Measurements from ENCODE around the gene MTERF4.
A peak's percentile ranks its signal among the peaks of the same experiment; 100 is the strongest.

Gene MTERF4

DNA sequence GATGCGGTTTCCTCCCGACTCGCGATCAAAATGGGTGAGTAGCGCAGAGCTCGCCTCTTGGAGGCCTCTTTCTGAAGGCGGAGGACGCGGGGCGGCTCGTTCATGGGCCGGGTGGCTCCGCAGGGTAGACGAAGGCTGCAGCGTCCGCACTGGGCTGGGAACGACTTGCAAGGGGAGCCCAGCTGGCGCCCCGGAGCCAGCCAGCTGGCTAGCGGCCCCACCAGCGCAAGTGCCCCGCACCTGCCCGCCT, 47.5 kb upstream of the MTERF4 start:
- peak overlapping the region; percentile 93 for H3K4me3 ChIP-seq (replicated peaks; ENCODE audit: insufficient read depth, low read length)
- TF ChIP-seq GABPA (IDR thresholded peaks at IDR 0.05; ENCODE audit: low read depth) (no peak), POLR2AphosphoS5 (IDR thresholded peaks at IDR 0.05; ENCODE audit: low read depth) (no peak), SPI1 (IDR thresholded peaks at IDR 0.05; ENCODE audit: borderline replicate concordance, low read depth) (no peak)
- TF ChIP-seq, protein P1, sequence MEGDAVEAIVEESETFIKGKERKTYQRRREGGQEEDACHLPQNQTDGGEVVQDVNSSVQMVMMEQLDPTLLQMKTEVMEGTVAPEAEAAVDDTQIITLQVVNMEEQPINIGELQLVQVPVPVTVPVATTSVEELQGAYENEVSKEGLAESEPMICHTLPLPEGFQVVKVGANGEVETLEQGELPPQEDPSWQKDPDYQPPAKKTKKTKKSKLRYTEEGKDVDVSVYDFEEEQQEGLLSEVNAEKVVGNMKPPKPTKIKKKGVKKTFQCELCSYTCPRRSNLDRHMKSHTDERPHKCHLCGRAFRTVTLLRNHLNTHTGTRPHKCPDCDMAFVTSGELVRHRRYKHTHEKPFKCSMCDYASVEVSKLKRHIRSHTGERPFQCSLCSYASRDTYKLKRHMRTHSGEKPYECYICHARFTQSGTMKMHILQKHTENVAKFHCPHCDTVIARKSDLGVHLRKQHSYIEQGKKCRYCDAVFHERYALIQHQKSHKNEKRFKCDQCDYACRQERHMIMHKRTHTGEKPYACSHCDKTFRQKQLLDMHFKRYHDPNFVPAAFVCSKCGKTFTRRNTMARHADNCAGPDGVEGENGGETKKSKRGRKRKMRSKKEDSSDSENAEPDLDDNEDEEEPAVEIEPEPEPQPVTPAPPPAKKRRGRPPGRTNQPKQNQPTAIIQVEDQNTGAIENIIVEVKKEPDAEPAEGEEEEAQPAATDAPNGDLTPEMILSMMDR (IDR thresholded peaks at IDR 0.05; ENCODE audit: insufficient read depth, low read length): no peak
- TF ChIP-seq, protein P2, sequence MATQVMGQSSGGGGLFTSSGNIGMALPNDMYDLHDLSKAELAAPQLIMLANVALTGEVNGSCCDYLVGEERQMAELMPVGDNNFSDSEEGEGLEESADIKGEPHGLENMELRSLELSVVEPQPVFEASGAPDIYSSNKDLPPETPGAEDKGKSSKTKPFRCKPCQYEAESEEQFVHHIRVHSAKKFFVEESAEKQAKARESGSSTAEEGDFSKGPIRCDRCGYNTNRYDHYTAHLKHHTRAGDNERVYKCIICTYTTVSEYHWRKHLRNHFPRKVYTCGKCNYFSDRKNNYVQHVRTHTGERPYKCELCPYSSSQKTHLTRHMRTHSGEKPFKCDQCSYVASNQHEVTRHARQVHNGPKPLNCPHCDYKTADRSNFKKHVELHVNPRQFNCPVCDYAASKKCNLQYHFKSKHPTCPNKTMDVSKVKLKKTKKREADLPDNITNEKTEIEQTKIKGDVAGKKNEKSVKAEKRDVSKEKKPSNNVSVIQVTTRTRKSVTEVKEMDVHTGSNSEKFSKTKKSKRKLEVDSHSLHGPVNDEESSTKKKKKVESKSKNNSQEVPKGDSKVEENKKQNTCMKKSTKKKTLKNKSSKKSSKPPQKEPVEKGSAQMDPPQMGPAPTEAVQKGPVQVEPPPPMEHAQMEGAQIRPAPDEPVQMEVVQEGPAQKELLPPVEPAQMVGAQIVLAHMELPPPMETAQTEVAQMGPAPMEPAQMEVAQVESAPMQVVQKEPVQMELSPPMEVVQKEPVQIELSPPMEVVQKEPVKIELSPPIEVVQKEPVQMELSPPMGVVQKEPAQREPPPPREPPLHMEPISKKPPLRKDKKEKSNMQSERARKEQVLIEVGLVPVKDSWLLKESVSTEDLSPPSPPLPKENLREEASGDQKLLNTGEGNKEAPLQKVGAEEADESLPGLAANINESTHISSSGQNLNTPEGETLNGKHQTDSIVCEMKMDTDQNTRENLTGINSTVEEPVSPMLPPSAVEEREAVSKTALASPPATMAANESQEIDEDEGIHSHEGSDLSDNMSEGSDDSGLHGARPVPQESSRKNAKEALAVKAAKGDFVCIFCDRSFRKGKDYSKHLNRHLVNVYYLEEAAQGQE (IDR thresholded peaks at IDR 0.05; ENCODE audit: insufficient replicate concordance, low read depth): no peak
- peak overlapping the region; percentile 72 for H3K27ac ChIP-seq (replicated peaks)
- H3K27me3 ChIP-seq (ENCODE audit: insufficient read depth, poor library complexity, severe bottlenecking): no peaks in the 10 kb centered on the region
- no peak for DNase-seq (ENCODE audit: low read depth in 1 of 2, low spot score in 1 of 2)

DNA sequence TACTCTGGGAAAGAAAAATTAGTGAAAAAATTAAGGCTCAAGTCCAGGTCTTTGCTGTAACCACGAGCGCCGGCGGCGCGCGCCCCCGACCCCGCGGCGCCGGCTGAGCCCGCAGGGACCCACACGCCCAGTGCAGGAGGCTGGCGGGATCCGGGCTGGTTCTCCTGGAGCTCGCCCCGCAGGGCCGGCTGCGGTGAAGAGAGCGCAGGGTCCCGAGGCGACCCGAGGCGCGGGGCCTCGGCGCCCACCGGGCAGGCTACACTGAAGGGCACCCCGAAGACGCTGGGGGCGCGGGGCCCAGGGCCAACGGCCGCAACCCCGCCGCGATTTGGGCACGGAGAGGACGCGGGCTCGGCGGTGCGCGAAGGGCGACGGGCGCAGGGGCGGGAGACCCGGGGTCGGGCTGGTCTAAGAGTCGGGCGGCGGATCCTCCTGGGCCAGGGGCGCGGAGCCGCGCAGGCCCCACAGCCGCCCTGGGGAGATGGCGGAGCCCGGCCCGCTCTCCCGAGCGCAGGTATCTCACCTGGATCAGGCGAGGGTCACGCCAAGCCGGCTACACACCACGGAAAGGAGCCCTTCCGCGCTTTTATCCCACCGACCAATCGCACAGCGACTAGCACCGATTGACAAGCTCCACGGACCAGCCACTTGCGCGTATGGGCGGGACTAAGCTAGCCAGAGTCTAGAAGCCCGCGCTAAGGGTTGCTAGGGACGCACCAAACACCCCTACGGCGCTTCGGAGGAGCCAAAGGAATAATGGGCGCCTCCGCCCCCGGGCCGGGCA, 47.0 kb upstream of the MTERF4 start, which contains the start of gene PASK:
PASK (minus strand) TSS at position 582 of the 784 bp plus-strand sequence. CDS start 6,440 bp downstream, outside the sequence.
- peak; percentile 85 to 98 for DNase-seq (ENCODE audit: low read depth in 1 of 2, low spot score in 1 of 2)
- peak within 1 kb of the TSS; percentile 72 for H3K27ac ChIP-seq (replicated peaks)

DNA sequence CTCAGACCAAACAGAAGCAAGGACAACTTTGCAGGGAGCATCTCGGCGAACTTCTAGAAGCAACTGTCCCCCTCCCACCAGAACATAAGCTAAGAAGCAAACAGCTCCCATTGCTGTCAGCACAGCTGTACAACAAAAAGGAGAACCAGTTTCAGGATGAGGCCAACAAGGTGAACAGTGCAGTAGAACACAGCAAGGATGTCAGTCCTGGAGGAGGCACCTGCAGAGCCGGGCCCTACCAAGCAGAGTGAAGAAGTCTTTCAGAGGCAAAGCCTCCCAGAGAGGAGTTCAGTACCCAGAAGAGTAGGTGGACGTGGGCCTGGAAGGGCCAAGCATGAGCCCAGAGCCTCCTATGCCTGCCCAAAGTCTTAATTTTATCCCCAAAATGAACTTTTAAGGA, 46.2 kb upstream of the MTERF4 start:
- Histone ChIP-seq H3K4me3 (replicated peaks; ENCODE audit: insufficient read depth, low read length) (peak overlapping the region; percentile 93; the same call in 1 of the 2 replicates), H3K27ac (replicated peaks) (no peak overlapping the region), H3K27me3 (ENCODE audit: insufficient read depth, poor library complexity, severe bottlenecking) (no peaks in the 10 kb centered on the region)
- no peak for TF ChIP-seq SPI1 (IDR thresholded peaks at IDR 0.05; ENCODE audit: borderline replicate concordance, low read depth)
- no peak for TF ChIP-seq GABPA (IDR thresholded peaks at IDR 0.05; ENCODE audit: low read depth)
- TF ChIP-seq POLR2AphosphoS5 (IDR thresholded peaks at IDR 0.05; ENCODE audit: low read depth): no peak
- TF ChIP-seq, protein P2 (IDR thresholded peaks at IDR 0.05; ENCODE audit: insufficient replicate concordance, low read depth): no peak
- TF ChIP-seq, protein P1 (IDR thresholded peaks at IDR 0.05; ENCODE audit: insufficient read depth, low read length): no peak
- DNase-seq (ENCODE audit: low read depth in 1 of 2, low spot score in 1 of 2): peak in 1 of 2 experiments; percentile 27

More for the DNA sequence above, 47.0 kb upstream of the MTERF4 start, which contains the start of gene PASK:
- Histone ChIP-seq H3K4me3 (replicated peaks; ENCODE audit: insufficient read depth, low read length) (peak within 1 kb of the TSS; percentile 93), H3K27me3 (ENCODE audit: insufficient read depth, poor library complexity, severe bottlenecking) (no peaks in the 10 kb centered on the region)
- TF ChIP-seq, protein P2 (IDR thresholded peaks at IDR 0.05; ENCODE audit: insufficient replicate concordance, low read depth): no peak
- no peak for TF ChIP-seq GABPA (IDR thresholded peaks at IDR 0.05; ENCODE audit: low read depth)
- TF ChIP-seq, protein P1 (IDR thresholded peaks at IDR 0.05; ENCODE audit: insufficient read depth, low read length): no peak
- TF ChIP-seq SPI1 (IDR thresholded peaks at IDR 0.05; ENCODE audit: borderline replicate concordance, low read depth): no peak
- no peak for TF ChIP-seq POLR2AphosphoS5 (IDR thresholded peaks at IDR 0.05; ENCODE audit: low read depth)

All from HL-60 (cell line).